Left ventricle myocardium inferior (tissue), 1 donor: ENCODE results near the gene MAP1LC3B. TPM values are rescaled to one million over a fixed set of nuclear protein-coding genes. Genes with fewer than 3 reads are reported as not detected.
A peak's percentile ranks its signal among the peaks of the same experiment; 100 is the strongest.

Experiments used
- DNase-seq: peaks from one replicate; pipeline ENCODE4 v3.0.0-alpha.2; 2020
- H3K27ac ChIP-seq: fragments of 200-600 bp; replicated peaks from 2 replicates; pipeline ENCODE4 v1.8.0; 2021
- H3K27me3 ChIP-seq: fragments of 200-600 bp; 2 replicates; pipeline ENCODE4 v1.8.0; 2021; ENCODE audit warnings: low read depth
- H3K36me3 ChIP-seq: fragments of 200-600 bp; 2 replicates; pipeline ENCODE4 v1.8.0; 2021
- H3K4me1 ChIP-seq: fragments of 200-600 bp; 2 replicates; pipeline ENCODE4 v1.8.0; 2021
- H3K4me3 ChIP-seq: fragments of 200-600 bp; 2 replicates; pipeline ENCODE4 v1.8.0; 2021; ENCODE audit warnings: mild to moderate bottlenecking, moderate library complexity
- H3K9me3 ChIP-seq: fragments of 200-600 bp; replicated peaks from 2 replicates; pipeline ENCODE4 v1.8.0; 2021
- CTCF ChIP-seq: fragments of 200-600 bp; IDR thresholded peaks from 2 replicates; pipeline ENCODE4 v1.8.0; 2021; ENCODE audit warnings: antibody characterized with exemption, mild to moderate bottlenecking, borderline replicate concordance
- intact Hi-C: fragments of 100-400 bp; cut with micrococcal nuclease; formaldehyde crosslinking; loops from one replicate; pipeline ENCODE4 v1.11.0; 2022
- long read RNA-seq: library from polyadenylated mRNA; unstranded; transcript quantifications from one replicate; pipeline ENCODE4 v2.0.0, GENCODE V29; 2021
- total RNA-seq: library from RNA; stranded (reverse); fragmentation: NEBNext Ultra II Directional; extraction: Animal tissue kit (Norgen Biotek cat#: 25700); gene quantifications from one replicate; pipeline ENCODE4 v1.2.1, GENCODE V29; 2021
- donor health status: DM: no; HTN: yes; CAD: no; lungs with severe emphysema.

MAP1LC3B gene
- 131 TPM for total RNA-seq
- long read RNA-seq, transcript MAP1LC3B-201 (4 exons, 2,688 nt), result major isoform, 254 of 272 reads
- long read RNA-seq, partial matches to known transcripts, result 1 of 272 reads
- long read RNA-seq, other reads (novel, unspliced or antisense), result 17 of 272 reads

DNA sequence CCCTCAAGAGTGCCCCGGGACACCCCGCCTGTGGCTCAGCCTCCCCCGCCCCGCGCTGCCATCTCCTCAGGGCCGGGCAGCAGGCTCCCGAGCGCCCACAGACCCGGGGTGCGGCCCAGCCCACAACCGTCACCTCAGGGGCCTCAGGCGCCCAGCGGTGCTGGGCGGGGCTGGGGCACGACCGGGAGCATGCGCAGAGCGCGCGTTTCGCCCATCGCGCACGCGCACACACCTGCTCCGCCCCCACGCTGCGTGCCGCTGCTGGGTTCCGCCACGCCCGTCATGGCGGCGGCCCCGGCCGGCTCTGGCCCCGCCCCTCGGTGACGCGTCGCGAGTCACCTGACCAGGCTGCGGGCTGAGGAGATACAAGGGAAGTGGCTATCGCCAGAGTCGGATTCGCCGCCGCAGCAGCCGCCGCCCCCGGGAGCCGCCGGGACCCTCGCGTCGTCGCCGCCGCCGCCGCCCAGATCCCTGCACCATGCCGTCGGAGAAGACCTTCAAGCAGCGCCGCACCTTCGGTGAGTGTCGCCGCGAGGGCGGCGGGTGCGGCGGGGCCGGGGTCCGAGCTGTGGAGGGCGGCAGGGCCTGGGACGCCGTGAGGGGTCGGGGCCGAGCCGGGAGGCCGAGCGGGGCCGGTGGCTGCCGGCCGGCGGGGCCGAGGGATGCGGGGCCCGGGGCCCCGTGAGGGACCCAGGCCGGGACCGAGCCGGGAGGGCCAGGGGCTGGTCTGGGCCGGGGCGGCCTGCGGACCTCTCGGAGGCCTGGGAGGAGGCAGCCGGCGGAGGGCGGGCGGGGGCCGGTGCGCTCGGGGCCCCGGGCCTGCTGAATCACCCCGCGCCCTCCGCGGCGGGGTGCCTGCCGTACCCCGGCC lies at the start of gene MAP1LC3B:
Gene MAP1LC3B (plus strand): TSS at position 387 of the 871 bp plus-strand sequence. CDS start 92 bp downstream, at position 479.
- no peaks in the 10 kb centered on the region for H3K27me3 ChIP-seq
- H3K4me1 ChIP-seq, result peaks cover 68% of the 10 kb centered on the region
- H3K36me3 ChIP-seq, result no peaks in the 10 kb centered on the region
- peak within 1 kb of the TSS; percentile 80 for H3K4me3 ChIP-seq
- DNase-seq, result peak; percentile 96
- TF ChIP-seq CTCF, result no peak
- intact Hi-C loops, result no loop called here
- H3K9me3 ChIP-seq, result no peaks in the 10 kb centered on the region
- H3K27ac ChIP-seq, result peak within 1 kb of the TSS; percentile 99

GRCh38 chr16:87342504-87342903 lies 49.6 kb upstream of the MAP1LC3B start:
- intact Hi-C loops, result no loop called here
- H3K27me3 ChIP-seq, result no peaks in the 10 kb centered on the region
- H3K27ac ChIP-seq, result no peak overlapping the region
- no peak for DNase-seq
- no peaks in the 10 kb centered on the region for H3K9me3 ChIP-seq
- H3K4me1 ChIP-seq, result peaks cover 24% of the 10 kb centered on the region
- no peak overlapping the region for H3K4me3 ChIP-seq
- H3K36me3 ChIP-seq, result peaks cover 78% of the 10 kb centered on the region
- no peak for TF ChIP-seq CTCF

- Histone ChIP-seq H3K36me3 (peaks cover 75% of the 10 kb centered on the region), H3K4me3 (no peak overlapping the region), H3K4me1 (peaks cover 24% of the 10 kb centered on the region), H3K27me3 (no peaks in the 10 kb centered on the region), H3K27ac (no peak overlapping the region), H3K9me3 (no peaks in the 10 kb centered on the region)
- TF ChIP-seq CTCF, result no peak
- no peak for DNase-seq
- intact Hi-C loops, result no loop called here
Observed at GRCh38 chr16:87342978-87343752, 49.0 kb upstream of the MAP1LC3B start.

DNA sequence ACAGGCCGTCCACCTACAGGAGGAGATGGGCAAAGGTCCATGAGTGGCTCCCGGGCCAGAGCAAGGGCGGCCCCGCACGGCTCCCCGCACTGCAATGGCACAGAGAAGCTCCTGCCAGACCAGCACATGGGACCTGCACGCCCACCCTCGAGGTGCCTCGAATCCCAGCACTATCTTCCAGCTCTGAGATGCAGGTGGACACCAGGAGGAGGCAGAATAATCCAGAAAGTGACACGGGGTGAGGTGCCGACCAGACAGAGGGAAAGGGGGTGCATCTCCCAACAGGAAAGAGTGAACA lies 48.4 kb upstream of the MAP1LC3B start:
- no peak for TF ChIP-seq CTCF
- H3K4me1 ChIP-seq, result peaks cover 24% of the 10 kb centered on the region
- H3K27ac ChIP-seq, result no peak overlapping the region
- no peak for DNase-seq
- intact Hi-C loops, result no loop called here
- H3K36me3 ChIP-seq, result peaks cover 75% of the 10 kb centered on the region
- no peaks in the 10 kb centered on the region for H3K9me3 ChIP-seq
- H3K4me3 ChIP-seq, result no peak overlapping the region
- no peaks in the 10 kb centered on the region for H3K27me3 ChIP-seq

- intact Hi-C loops, result no loop called here
- Histone ChIP-seq H3K36me3 (peaks cover 73% of the 10 kb centered on the region), H3K27ac (peak overlapping the region; percentile 66), H3K4me1 (peaks cover 24% of the 10 kb centered on the region), H3K4me3 (peak overlapping the region; percentile 21), H3K27me3 (no peaks in the 10 kb centered on the region), H3K9me3 (no peaks in the 10 kb centered on the region)
- no peak for TF ChIP-seq CTCF
- no peak for DNase-seq
Observed at GRCh38 chr16:87344165-87344930, 47.8 kb upstream of the MAP1LC3B start.
